A549 (cell line): Measurements from ENCODE around the gene FCER1G. TPM values are rescaled to one million over a fixed set of nuclear protein-coding genes. Genes with fewer than 3 reads are reported as not detected.
A peak's percentile ranks its signal among the peaks of the same experiment; 100 is the strongest.

Experiments used
- ATAC-seq, 2 experiments: fragments of 200-7000 bp in 1 of 2; fragments of >200 bp in 1 of 2; cut with Nextera tagmentation in 1 of 2; cut with Tn5 transposase in 1 of 2; 3 replicates each; pipeline versions ENCODE4 v1.8.0 to v1.9.1; 2018 to 2020; ENCODE audit warnings: mild to moderate bottlenecking in 1 of 2, moderate library complexity in 1 of 2
- CTCF ChIA-PET: fragments of 300-600 bp; sonication (Branson Sonifier 250); formaldehyde crosslinking; extraction: SDS; loops from one replicate; lab custom pipeline; 2021; ENCODE audit warnings: antibody characterized with exemption, inconsistent platforms; lab: Yijun Ruan, JAX
- POLR2A ChIA-PET: fragments of 350-600 bp; formaldehyde crosslinking; extraction: SDS; loops from one replicate; lab custom pipeline; 2021; ENCODE audit warnings: antibody characterized with exemption, inconsistent platforms; lab: Yijun Ruan, JAX
- DNase-seq, 2 experiments: peaks; one replicate each; pipeline versions ENCODE4 v3.0.0 to v3.0.0-alpha.2; 2011 to 2016; ENCODE audit warnings: low read depth in 1 of 2, low spot score in 1 of 2
- FAIRE-seq: peaks from 2 replicates; lab custom pipeline; 2011; peaks lifted over from hg19 to GRCh38; lab: Jason Lieb, UNC
- H3K27ac ChIP-seq, 2 experiments: fragments of >200 bp; sonication (Bioruptor Twin); formaldehyde crosslinking; 3 replicates each; pipeline ENCODE4 v1.5.1; 2016 to 2017
- H3K4me1 ChIP-seq: fragments of >200 bp; sonication (Bioruptor Twin); formaldehyde crosslinking; 3 replicates; pipeline ENCODE4 v1.6.1; 2016
- H3K4me2 ChIP-seq: fragments of >200 bp; sonication (Bioruptor Twin); formaldehyde crosslinking; 3 replicates; pipeline ENCODE4 v1.6.1; 2016
- H3K4me3 ChIP-seq: fragments of >200 bp; sonication (Bioruptor Twin); formaldehyde crosslinking; 3 replicates; pipeline ENCODE4 v1.5.1; 2016
- H3K9me3 ChIP-seq: fragments of >200 bp; sonication (Bioruptor Twin); formaldehyde crosslinking; 3 replicates; pipeline ENCODE4 v1.6.1; 2016
- ATOH8 ChIP-seq: fragments of 250-450 bp; sonication (Bioruptor Pico); IDR thresholded peaks from 2 replicates; pipeline ENCODE4 v1.5.0; 2020; ENCODE audit warnings: low read depth, mild to moderate bottlenecking, moderate library complexity
- CBX2 ChIP-seq: fragments of 200-600 bp; sonication (generic); IDR thresholded peaks from 2 replicates; pipeline ENCODE4 v1.6.1; 2016; ENCODE audit warnings: low read depth, mild to moderate bottlenecking, borderline replicate concordance
- CTCF ChIP-seq: fragments of >200 bp; sonication (Bioruptor Twin); formaldehyde crosslinking; IDR thresholded peaks from 3 replicates; pipeline ENCODE4 v1.5.1; 2016
- E2F6 ChIP-seq: IDR thresholded peaks from 2 replicates; pipeline ENCODE4 v1.6.1; 2012; ENCODE audit warnings: low read depth, borderline replicate concordance
- EHF ChIP-seq: fragments of 250-450 bp; sonication (Bioruptor Pico); IDR thresholded peaks from 2 replicates; pipeline ENCODE4 v1.5.0; 2020; ENCODE audit warnings: mild to moderate bottlenecking
- GATA3 ChIP-seq: IDR thresholded peaks from 2 replicates; pipeline ENCODE4 v1.6.1; 2012; ENCODE audit warnings: borderline replicate concordance
- HDAC2 ChIP-seq: fragments of 200-600 bp; sonication (generic); IDR thresholded peaks from 2 replicates; pipeline ENCODE4 v1.6.1; 2016
- HES2 ChIP-seq: fragments of >200 bp; sonication (Bioruptor Twin); formaldehyde crosslinking; IDR thresholded peaks from 2 replicates; pipeline ENCODE4 v1.6.1; 2016
- HMGXB4 ChIP-seq: fragments of 250-450 bp; sonication (Bioruptor Pico); IDR thresholded peaks from 2 replicates; pipeline ENCODE4 v1.5.0; 2021; ENCODE audit warnings: mild to moderate bottlenecking, moderate library complexity, borderline replicate concordance
- KDM5A ChIP-seq: fragments of 200-600 bp; sonication (generic); IDR thresholded peaks from 2 replicates; pipeline ENCODE4 v1.6.1; 2016; ENCODE audit warnings: antibody characterized with exemption, mild to moderate bottlenecking
- MYC ChIP-seq: IDR thresholded peaks from 2 replicates; pipeline ENCODE4 v1.6.1; 2012; ENCODE audit warnings: mild to moderate bottlenecking, inconsistent platforms, low read length, improper control_type of control experiment, borderline replicate concordance
- NPAS2 ChIP-seq: fragments of 250-450 bp; sonication (Bioruptor Pico); IDR thresholded peaks from 2 replicates; pipeline ENCODE4 v1.8.0; 2022; ENCODE audit warnings: mild to moderate bottlenecking, moderate library complexity, borderline replicate concordance
- POLR2AphosphoS2 ChIP-seq: conservative IDR thresholded peaks from 2 replicates; pipeline ENCODE4 v1.6.1; 2012; ENCODE audit warnings: low read length, improper control_type of control experiment, inconsistent platforms
- RARB ChIP-seq: fragments of 250-450 bp; sonication (Bioruptor Pico); IDR thresholded peaks from 2 replicates; pipeline ENCODE4 v1.8.0; 2021; ENCODE audit warnings: mild to moderate bottlenecking, moderate library complexity
- TFCP2L1 ChIP-seq: fragments of 250-450 bp; sonication (Bioruptor Pico); IDR thresholded peaks from 2 replicates; pipeline ENCODE4 v1.5.0; 2021; ENCODE audit warnings: mild to moderate bottlenecking
- ZFP36 ChIP-seq: fragments of 450-650 bp; IDR thresholded peaks from 2 replicates; pipeline ENCODE4 v1.6.1; 2014; ENCODE audit warnings: borderline replicate concordance; ENCODE audit not compliant: partially characterized antibody
- WGBS: methylation state at CpG from one replicate; pipeline ENCODE4 v1.1.6; 2017; ENCODE audit errors: missing lambda C conversion rate; 5-methylcytosine and 5-hydroxymethylcytosine counted together
- polyA plus RNA-seq, 4 experiments: library from polyadenylated mRNA; depleted of rRNA in 3 of 4; stranded (reverse); fragments of >200 nt; fragmentation: RNase III in 1 of 4; extraction: RNeasy Plus Mini Kit Qiagen cat#74134 plus additional on column Dnase treatment in 1 of 4; gene quantifications; 2 replicates in 3 of 4; 3 replicates in 1 of 4; pipeline ENCODE4 v1.2.3, GENCODE V29; 2011 to 2017

FCER1G gene
- polyA plus RNA-seq, 2 of the 4 experiments (the other 2 are of a cell fraction) = 0.40 TPM; not detected in 1

DNA sequence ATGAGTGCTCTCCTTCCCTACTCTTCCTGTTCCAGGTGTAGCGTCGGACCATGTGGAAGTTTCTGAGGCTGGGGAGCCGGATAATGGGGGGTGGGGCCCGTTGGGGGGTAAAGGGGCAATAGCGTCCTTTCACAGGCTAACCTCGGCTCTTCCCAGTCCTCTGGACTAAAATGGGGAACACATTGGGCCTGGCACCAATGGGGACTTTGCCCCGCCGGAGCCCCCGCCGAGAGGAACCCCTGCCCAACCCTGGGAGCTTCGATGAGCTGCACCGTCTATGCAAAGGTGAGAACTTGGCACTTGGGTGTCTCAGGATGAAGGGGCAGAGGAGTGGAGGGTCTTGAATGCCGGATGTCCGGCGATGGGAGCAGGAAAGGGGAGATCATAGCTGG, 11.2 kb downstream of the FCER1G start:
- peak overlapping the region; percentile 72 to 85 for H3K27ac ChIP-seq

GRCh38 chr1:161226759-161227158, 11.7 kb downstream of the FCER1G start:
- ChIA-PET CTCF (interaction anchor here (0.5 to 20.1 kb wide), 24 partner anchors 9 to 200 kb away, joined by 3 to 319 read pairs (median 11); partner anchors contain the start of genes CFAP126, FCER1G, NDUFS2 and NR1I3), POLR2A (interaction anchor here (1.6 kb wide), 1 partner anchor 87 kb away, joined by 14 read pairs; the partner anchor contains the start of gene SDHC)
- 79% methylated on average over 3 of the region's 3 CpGs for WGBS
- Histone ChIP-seq H3K4me1 (peaks cover 13% of the 10 kb centered on the region), H3K27ac (peak overlapping the region; percentile 72 to 85; a peak in 4 of 6 replicates), H3K9me3 (no peaks in the 10 kb centered on the region), H3K4me3 (peak overlapping the region; percentile 57), H3K4me2 (peak overlapping the region; percentile 93)
- ATAC-seq (no peak), DNase-seq (no peak), FAIRE-seq (no peak)
- TF ChIP-seq ATOH8 (CRISPR knock-in tag) = no peak
- no peak for TF ChIP-seq ZFP36
- TF ChIP-seq HDAC2 = no peak
- TF ChIP-seq RARB (CRISPR knock-in tag) = no peak
- TF ChIP-seq KDM5A = no peak
- no peak for TF ChIP-seq E2F6
- TF ChIP-seq NPAS2 (CRISPR knock-in tag) = no peak
- no peak for TF ChIP-seq GATA3
- TF ChIP-seq CTCF = no peak
- no peak for TF ChIP-seq MYC
- no peak for TF ChIP-seq POLR2AphosphoS2
- no peak for TF ChIP-seq HES2

More for the DNA sequence above, 11.2 kb downstream of the FCER1G start:
- ChIA-PET POLR2A (interaction anchor here (0.6 to 1.6 kb wide), 8 partner anchors 11 to 163 kb away, joined by 4 to 23 read pairs (median 10); partner anchors contain the start of genes NDUFS2 and SDHC), CTCF (interaction anchor here (0.7 to 20.1 kb wide), 24 partner anchors 8 to 182 kb away, joined by 3 to 319 read pairs (median 11); partner anchors contain the start of genes ADAMTS4, CFAP126, FCER1G and NDUFS2)
- Histone ChIP-seq H3K4me2 (peak overlapping the region; percentile 93), H3K9me3 (no peaks in the 10 kb centered on the region), H3K4me3 (peak overlapping the region; percentile 57), H3K4me1 (peaks cover 13% of the 10 kb centered on the region)
- ATAC-seq (no peak), DNase-seq (no peak), FAIRE-seq (no peak)
- no peak for TF ChIP-seq RARB (CRISPR knock-in tag)
- no peak for TF ChIP-seq HMGXB4 (CRISPR knock-in tag)
- TF ChIP-seq TFCP2L1 (CRISPR knock-in tag) = no peak
- TF ChIP-seq CBX2 = no peak
- TF ChIP-seq EHF (CRISPR knock-in tag) = no peak
- no peak for TF ChIP-seq ZFP36
- WGBS = 10% methylated on average over 15 of the region's 15 CpGs
